HG03159 (cell line): ENCODE data around the gene ZBTB39.
"Not testable (repeated sequence)": the region's sequence is repeated elsewhere in the genome, so short reads cannot be mapped to it uniquely, and the experiment has no call there.

Experiments used
- ATAC-seq: cut with Tn5 transposase; IDR thresholded peaks from one replicate; pipeline ENCODE4 v1.9.1; 2021; ENCODE audit warnings: mild to moderate bottlenecking, moderate library complexity; ENCODE audit not compliant: unreplicated experiment

Gene ZBTB39

DNA sequence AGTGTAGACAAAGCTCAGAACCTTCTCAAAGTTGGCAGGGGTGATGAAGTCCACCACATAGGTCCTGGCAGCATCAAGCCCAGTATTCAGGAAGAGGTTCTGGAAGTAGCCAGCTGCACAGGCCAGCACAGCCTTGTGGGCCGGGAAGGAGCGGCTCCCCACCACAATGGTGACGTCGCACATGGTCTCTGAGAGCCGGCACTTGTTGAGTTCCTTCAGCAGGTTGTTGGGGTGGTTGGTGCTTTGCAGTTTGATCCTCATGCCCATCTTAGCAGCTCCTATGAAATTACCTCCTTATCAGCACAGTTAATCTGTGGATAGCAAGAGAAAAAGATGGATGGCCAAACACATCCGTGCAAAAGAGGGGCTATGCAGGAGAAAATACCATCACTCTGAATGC is 1.7 kb downstream of the ZBTB39 start:
- ATAC-seq: no peak

DNA sequence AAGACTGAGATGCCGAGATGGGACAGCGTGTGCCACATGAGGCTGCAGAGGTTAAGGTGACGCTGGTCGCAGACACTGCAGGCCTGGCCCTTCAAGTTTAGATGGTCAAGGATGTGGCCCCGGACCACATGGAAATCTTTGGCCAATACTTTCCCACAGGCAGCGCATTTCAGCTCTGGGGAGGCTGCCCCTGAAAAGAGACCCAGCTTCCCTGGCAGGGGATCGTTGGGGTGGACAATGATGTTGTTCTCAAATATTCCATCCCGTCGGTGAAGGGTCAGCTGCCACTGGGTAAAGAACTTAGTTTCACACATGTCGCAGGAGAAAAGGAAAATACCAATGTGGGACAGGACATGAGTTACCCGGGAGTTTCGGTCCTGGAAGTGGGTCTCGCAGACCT is 3.0 kb downstream of the ZBTB39 start:
- no peak for ATAC-seq

DNA sequence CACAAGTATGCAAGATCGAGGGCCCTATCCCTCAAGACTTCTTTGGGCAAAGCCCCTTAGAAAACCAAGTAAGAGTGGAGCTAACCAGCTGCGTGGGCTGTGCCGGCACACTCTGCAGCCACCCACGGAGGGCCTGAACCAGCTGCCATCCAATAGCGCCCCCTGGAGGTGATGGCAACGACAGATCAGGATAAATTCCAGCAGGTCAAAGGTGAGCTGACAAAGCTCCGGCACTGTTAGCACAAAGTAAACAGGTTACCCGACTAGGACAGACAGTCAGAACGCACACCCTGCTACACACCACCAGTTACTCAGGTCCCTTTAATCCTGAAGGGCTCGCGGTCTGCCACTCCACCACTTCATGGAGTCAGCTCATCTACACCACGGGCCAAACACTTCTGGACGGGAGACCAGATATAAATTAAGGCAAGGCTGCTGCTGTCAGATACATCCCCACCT is 4.9 kb downstream of the ZBTB39 start:
- ATAC-seq: no peak

DNA sequence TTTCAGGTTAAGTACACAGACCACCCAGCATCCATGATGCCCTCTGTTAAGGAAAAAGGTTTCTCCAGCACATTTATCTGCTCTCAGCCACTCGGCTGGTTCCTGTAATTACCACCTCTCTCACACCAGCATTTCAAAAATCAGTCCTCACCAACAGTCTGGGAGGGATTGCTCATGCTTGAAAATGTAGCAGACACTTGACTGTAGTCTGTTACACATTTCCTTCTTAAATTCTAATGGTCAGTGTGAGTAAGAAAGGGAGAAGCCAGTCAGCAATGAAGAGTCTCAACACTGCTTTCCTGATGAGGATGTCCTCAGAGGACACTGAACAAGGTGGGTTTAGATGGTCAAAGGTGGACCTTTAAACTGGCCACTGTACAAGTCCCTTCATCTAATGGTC is 6.0 kb downstream of the ZBTB39 start:
- ATAC-seq: no peak

DNA sequence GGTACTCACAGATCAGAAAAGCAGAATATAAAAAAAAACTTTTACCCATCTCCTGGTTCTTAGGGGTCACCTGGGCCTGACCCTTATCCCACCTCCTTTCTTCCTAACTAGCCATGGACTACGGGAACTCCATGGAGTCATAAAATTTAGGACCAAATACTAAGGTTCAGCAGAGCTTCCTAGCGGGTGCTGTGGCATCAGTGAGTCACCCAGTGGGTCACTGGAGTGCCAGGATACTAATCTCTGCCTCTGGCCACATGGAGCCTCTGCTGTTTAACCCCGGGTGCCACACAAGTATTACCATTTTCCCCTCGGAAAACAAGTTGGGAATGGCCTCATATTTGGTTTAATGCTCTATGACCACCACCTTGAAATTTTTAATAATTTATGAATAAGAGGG is 6.9 kb downstream of the ZBTB39 start:
- no peak for ATAC-seq

DNA sequence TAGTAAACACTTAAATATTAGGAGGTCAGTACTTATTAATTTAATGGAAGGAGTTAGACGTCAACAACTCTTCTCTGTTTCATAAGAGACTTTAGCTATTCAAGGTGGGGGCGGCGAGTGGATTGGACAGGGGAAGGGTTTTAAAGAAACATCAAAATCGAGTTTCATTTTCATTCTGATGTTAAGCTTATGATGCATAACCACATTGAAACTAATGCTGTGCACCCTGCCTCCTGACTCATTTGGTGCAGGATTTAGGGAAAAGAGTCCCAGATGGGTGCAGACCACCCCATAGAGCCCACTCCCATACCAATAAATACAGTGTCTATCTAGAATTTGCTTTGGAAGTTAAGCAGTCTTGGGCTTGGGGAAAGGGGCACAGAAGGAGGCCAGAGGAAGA is 7.4 kb downstream of the ZBTB39 start:
- peak; percentile 77 for ATAC-seq

DNA sequence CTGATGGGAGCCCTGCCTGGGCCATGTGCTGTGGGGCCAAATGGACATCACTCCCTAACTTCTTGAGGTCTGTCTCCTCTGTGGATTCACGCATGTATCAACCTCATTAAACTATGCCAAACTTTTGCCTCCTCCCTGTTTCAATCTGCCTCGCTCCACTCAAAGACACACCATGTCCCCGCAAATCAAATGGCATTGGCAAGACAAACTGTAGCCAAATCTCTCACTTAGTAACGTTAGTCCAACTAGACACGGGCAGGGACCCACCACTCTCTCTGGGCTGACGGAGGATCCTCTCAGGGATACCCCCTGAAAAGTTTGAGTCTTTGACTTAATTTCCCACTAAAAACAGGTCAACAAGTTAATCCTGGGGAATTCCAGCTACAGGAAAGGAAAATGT is 8.0 kb downstream of the ZBTB39 start:
- ATAC-seq: no peak

DNA sequence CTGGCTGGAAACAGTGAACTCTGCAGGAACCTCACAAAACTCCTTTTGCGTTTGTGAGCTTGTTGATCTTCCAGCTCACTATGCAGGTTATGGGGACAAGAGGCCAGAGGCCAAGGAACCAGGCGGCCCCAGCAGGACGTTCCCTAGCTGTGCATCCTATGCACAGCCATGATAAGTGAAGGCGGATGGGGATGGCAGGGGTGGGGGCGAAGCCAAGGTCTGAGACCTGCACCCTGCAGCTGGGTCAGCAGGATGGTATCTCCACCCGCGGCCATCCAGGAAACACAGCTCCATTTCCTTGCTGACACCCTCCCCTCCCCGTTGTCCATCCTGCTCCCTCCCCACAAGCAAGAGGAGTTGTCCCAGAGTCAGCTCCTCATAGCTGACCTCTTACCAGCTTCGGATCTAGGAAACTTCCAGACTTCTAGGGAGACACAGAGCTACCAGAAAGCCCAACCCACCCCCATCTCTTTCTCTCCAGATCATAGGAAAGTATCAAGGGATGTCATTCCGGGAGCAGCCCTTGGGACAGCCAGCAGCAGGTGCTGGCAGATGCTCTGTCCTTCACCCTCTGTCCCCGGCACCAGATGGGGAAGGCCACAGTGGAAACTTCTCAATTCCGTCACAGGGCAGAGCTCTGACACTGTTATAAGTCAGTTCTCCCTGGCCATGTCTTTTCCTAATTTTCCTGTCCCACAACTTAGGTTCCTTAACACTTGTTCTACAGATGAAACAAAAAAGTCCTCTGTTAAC is 9.4 kb downstream of the ZBTB39 start:
- ATAC-seq: no peak

DNA sequence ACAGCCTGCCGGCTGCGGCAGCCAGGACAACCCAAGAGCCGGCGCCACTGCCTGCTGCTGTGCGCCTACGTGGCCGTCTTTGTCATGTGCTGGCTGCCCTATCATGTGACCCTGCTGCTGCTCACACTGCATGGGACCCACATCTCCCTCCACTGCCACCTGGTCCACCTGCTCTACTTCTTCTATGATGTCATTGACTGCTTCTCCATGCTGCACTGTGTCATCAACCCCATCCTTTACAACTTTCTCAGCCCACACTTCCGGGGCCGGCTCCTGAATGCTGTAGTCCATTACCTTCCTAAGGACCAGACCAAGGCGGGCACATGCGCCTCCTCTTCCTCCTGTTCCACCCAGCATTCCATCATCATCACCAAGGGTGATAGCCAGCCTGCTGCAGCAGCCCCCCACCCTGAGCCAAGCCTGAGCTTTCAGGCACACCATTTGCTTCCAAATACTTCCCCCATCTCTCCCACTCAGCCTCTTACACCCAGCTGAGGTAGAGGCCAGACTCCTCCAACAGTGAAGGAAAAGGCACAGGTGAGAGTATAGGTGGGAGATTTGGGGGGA is 10.3 kb downstream of the ZBTB39 start:
- no peak for ATAC-seq

DNA sequence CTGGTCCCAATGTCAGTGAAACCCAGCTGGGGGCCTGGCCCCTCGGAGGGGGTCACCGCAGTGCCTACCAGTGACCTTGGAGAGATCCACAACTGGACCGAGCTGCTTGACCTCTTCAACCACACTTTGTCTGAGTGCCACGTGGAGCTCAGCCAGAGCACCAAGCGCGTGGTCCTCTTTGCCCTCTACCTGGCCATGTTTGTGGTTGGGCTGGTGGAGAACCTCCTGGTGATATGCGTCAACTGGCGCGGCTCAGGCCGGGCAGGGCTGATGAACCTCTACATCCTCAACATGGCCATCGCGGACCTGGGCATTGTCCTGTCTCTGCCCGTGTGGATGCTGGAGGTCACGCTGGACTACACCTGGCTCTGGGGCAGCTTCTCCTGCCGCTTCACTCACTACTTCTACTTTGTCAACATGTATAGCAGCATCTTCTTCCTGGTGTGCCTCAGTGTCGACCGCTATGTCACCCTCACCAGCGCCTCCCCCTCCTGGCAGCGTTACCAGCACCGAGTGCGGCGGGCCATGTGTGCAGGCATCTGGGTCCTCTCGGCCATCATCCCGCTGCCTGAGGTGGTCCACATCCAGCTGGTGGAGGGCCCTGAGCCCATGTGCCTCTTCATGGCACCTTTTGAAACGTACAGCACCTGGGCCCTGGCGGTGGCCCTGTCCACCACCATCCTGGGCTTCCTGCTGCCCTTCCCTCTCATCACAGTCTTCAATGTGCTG is 11.0 kb downstream of the ZBTB39 start:
- no peak for ATAC-seq

DNA sequence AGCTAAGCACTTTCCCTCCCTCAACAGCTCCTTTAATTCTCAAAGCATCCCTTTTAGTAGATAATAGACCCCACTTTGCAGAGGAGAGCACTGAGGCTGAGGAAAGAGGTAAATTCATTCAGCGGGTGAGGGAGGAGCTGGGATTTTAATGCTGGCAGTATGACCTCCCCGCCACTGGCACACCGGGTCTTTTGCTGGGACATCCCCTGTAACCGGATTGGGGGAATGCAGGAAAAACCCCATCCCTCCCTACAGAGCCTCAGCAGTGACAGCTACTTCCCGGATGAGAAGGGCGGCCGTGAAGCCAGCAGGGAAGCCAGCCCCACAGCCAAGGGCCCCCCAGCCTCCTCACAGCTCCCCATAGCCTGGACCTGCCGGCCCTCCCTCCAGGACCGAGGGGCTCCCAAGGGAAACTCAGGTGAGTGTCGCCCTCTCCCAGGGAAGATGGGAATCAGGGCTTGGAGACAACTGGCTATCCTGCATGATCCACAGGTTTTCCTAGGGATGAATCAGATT is 12.1 kb downstream of the ZBTB39 start:
- no peak for ATAC-seq

DNA sequence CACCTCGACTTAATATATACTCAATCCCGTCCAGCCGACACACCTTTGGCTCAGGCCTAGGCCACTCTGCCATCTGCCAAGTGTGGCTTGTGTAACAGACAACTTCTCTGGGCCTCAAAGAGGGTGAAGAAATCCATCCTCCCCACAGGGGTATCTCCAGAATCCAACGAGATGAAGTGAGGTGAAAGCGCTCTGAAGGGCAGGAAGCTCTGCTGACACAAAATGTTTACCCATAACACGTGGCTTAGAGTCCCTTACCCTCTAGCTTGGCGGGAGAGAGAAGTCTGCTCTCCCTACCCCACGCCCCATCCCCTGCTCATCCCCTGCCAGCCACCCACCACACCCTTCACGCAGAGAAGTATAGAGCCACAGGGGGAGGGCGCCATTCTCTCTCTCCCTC is 13.0 kb downstream of the ZBTB39 start:
- no peak for ATAC-seq

DNA sequence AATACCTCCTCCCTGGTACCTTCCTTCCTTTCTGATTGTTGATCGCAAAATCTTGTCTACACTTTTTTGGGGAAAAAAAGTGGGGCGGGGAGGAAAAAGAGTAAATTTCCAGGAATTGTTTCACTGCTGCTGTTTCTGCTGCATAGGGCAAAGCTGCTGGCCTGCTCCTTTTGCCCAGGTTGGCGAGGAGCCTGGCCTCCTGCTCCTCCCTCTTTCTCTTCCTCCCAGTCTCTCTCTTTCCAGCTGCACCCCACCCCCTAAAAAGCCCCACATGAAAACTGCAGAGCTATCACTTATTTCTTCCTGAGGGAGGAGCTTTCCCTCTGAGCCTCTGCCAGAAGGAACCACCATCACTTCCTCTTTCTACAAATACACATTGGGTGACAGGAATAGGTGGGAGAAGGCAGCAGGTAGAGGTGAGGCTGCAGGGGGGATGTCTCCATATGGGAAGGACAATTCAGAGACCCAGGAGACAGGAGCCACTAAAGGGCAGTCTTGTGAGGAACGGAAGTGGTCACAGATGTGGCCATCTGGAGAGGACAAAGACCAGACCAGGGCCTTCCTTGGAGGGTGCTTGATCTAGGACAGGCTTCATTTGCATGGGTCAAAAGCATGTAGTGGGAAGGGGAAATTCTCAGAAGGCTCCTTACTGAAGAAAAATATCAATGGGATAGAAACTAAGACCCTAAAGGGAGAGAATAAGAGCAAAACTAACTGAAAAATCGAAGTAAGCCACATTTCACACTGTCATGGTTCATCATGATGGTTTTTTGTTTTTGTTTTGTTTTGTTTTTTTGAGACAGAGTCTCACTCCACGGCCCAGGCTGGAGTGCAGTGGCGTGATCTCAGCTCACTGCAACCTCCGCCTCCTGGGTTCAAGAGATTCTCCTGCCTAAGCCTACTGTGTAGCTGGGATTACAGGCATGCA is 14.8 kb downstream of the ZBTB39 start:
- no peak for ATAC-seq

DNA sequence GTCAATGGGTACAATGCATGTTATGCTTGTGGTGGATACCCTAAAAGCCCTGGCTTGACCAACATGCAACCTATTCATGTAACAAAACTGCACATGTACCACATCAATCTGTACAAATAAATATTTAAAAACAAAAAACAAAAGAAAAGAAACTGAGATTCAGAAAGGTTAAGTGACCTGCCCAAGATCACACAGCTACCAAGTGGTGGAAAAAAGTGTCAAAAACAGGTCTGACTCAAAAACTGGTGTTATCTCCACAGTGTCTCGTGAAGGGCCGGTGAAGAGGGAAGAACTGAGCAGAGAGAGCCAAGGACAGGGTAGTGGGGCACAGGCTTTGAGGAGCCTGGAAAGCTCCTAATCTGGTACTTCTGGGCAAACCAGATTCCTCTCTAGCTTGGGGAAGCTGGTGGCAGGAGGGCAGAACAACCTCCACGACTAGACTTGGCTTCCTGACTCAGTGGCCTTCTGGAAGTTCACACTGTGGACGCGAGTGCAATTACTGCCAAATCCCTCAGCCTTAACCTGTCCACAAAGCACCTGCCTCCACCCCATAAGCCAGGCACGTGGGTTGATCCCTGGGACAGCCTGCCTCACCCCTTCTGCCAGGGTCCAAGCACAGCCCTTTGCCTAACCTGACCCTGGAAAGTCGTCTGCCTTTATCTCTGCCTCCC is 15.6 kb downstream of the ZBTB39 start:
- ATAC-seq: no peak

DNA sequence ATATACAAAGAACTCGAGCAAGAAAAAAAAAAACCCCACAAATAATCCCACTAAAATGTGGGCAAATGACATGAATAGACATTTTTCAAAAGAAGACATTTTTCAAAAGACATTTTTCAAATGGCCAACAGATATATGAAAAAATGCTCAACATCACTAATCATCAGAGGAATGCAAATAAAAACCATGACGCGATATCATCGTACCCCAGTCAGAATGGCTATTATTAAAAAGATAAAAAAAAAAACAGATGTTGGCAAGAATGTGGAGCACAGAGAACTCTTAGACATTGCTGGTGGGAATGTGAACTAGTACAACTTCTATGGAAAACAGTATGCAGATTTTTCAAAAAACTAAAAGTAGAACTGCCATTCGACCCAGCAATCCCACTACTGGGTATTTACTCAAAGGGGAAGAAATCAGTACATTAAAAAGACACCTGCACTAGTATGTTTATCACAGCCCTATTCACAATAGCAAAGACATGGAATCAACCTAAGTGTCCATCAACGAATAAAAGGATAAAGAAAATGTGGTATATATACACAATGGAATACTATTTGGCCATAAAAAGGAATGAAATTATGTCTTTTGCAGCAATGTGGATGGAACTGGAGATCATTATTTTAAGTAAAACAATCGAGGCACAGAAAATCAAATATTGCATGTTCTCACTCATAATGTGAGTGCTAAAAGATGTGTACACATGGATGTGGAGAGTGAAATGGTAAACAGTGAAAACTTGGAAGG is 16.3 kb downstream of the ZBTB39 start:
- ATAC-seq: no peak

DNA sequence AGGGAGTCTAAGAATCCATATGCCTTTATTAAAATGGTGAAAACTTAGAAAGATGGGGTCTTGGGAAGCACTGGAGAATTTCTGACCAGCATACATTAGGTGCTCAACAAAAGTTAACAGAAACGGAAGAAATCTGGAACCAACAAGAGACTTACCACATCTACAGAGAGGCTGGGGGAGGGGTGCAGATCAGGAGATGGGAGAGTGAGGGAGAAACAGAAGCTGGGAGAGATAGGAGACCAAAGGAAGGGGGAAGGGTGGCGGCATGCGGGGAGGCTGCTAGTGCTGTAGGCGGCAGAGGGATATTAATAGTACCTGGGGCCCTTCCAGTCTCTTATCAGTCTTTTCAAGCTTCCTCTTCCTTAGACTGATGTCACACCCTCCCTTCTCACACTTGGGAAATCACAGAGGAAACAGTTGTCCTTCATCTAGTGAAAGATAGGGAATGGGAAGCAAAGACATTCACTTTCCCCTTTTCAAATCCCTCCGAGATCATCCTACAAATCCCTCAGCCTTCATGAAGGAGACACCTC is 18.1 kb downstream of the ZBTB39 start:
- ATAC-seq: no peak

DNA sequence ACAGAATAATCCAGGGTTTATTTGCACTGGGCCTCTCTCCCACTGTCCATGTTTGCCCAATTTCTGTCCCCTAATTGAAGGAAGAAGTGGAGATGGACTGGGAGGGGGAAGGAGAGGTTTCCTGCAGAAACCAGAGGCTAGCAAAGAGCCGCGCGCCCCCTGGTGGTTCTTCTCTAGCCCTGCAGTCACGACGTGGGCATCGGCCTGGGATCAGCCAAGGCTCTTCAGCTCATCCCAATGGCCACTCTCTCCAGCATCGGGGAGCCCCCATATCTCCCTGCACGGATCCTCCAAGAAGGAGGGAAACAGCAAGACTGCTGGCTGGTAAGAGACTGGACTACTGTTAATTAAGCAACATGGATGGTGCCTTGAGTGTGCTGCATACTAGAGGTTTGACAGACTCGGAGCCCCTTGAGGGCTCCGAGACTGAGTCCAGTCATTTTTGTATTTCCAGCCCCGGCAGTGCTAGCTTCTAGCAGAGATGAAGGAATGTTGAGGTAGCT is 18.7 kb downstream of the ZBTB39 start:
- ATAC-seq: no peak

DNA sequence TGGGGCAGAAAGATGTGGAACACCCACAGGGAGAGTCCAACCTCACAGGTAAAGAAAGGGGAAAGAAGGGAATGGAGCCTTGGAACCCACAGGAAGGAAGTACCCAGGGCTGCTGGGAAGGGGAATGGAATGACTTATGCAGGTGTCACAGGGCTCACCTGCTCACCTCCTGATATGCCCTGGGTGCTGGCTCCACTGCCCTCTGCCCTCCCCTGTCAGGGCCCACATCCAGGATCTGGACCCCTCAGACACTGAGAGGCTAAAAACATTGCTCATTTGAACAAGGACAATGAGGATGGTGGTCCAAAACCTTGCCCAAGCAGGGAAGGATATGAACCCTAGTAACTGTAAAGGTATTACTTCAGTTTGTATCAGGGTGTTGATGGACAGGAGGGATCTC is 19.3 kb downstream of the ZBTB39 start:
- no peak for ATAC-seq

DNA sequence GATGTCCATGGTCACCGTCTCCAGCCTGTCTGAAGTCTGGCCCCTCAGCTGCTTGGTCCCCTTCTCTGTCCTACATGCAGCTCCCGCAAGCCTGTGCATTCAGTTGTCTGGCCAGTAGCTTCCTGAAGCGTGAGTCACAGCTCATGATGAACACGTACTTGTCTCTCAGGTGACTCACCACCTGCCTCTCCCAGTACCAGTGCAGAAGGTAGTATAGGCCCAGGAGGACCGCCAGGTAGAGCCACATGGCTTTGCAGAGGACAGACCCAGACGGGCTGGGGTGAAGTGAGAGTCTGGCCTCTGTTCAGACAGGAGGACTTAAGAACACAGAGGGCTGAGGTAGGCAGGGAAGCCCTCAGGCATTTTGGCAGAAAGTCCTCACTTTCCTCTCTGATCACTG is 20.6 kb downstream of the ZBTB39 start:
- ATAC-seq: not testable (repeated sequence)
